Mesothelial cell of epicardium (in vitro differentiated cells): ENCODE measurements around the gene TPM3. TPM values are rescaled to one million over a fixed set of nuclear protein-coding genes. Genes with fewer than 3 reads are reported as not detected.
"Not testable (repeated sequence)": the region's sequence is repeated elsewhere in the genome, so short reads cannot be mapped to it uniquely, and the experiment has no call there.

Source experiments
- DNase-seq, 2 experiments: peaks; one replicate each; pipeline ENCODE4 v3.0.0; 2021; ENCODE audit warnings: low spot score in 2 of 2; ENCODE audit not compliant: unreplicated experiment in 2 of 2
- H3K27ac Mint-ChIP-seq: 2 replicates; pipeline ENCODE4 v1.8.0; 2021; ENCODE audit warnings: mixed read lengths
- H3K27me3 Mint-ChIP-seq: 2 replicates; pipeline ENCODE4 v1.8.0; 2021; ENCODE audit warnings: low read depth, mixed read lengths
- H3K36me3 Mint-ChIP-seq: 2 replicates; pipeline ENCODE4 v1.8.0; 2021; ENCODE audit warnings: mixed read lengths
- H3K4me1 Mint-ChIP-seq: 2 replicates; pipeline ENCODE4 v1.8.0; 2021; ENCODE audit warnings: mixed read lengths
- H3K4me3 Mint-ChIP-seq: 2 replicates; pipeline ENCODE4 v1.8.0; 2021; ENCODE audit warnings: mild to moderate bottlenecking, moderate library complexity, mixed read lengths
- H3K9me3 Mint-ChIP-seq: 2 replicates; pipeline ENCODE4 v1.8.0; 2021; ENCODE audit warnings: mixed read lengths
- total RNA-seq: library from RNA; stranded (reverse); gene quantifications from 3 replicates; pipeline ENCODE4 v1.2.1, GENCODE V29; 2021
- TF ChIP-seq, protein P1 (sequence below): fragments of 200-600 bp; sonication (generic); IDR thresholded peaks from one replicate; pipeline ENCODE4 v1.5.0; 2021; ENCODE audit warnings: antibody characterized with exemption; ENCODE audit not compliant: unreplicated experiment

Gene TPM3
- total RNA-seq, 1 donor from 2014 or later = 197 TPM

DNA sequence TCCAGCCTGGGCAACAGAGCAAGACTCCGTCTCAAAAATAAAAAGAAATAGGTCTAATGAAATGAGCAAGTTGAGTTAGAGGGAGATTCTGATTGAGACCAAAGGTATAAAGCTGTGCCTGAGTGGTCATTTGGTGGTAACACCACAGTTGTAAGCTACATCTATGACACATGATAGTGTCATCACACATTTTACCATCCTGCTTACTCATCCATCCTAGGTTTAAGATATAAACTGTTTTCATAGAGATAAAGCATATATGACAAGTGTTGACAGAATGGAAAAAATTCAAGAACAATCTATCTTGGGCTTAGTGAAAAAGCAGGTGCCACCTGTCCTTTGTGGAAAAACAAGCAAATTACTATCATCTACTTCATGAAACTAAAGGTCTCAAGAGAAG is 21.4 kb upstream of the TPM3 start:
- no peak for DNase-seq
- peaks cover 41% of the 10 kb centered on the region for H3K36me3 Mint-ChIP-seq
- peaks cover 5% of the 10 kb centered on the region for H3K4me1 Mint-ChIP-seq
- H3K9me3 Mint-ChIP-seq = no peaks in the 10 kb centered on the region
- TF ChIP-seq, protein P1, sequence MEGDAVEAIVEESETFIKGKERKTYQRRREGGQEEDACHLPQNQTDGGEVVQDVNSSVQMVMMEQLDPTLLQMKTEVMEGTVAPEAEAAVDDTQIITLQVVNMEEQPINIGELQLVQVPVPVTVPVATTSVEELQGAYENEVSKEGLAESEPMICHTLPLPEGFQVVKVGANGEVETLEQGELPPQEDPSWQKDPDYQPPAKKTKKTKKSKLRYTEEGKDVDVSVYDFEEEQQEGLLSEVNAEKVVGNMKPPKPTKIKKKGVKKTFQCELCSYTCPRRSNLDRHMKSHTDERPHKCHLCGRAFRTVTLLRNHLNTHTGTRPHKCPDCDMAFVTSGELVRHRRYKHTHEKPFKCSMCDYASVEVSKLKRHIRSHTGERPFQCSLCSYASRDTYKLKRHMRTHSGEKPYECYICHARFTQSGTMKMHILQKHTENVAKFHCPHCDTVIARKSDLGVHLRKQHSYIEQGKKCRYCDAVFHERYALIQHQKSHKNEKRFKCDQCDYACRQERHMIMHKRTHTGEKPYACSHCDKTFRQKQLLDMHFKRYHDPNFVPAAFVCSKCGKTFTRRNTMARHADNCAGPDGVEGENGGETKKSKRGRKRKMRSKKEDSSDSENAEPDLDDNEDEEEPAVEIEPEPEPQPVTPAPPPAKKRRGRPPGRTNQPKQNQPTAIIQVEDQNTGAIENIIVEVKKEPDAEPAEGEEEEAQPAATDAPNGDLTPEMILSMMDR = no peak
- H3K27me3 Mint-ChIP-seq = no peaks in the 10 kb centered on the region
- no peak overlapping the region for H3K27ac Mint-ChIP-seq
- no peak overlapping the region for H3K4me3 Mint-ChIP-seq

DNA sequence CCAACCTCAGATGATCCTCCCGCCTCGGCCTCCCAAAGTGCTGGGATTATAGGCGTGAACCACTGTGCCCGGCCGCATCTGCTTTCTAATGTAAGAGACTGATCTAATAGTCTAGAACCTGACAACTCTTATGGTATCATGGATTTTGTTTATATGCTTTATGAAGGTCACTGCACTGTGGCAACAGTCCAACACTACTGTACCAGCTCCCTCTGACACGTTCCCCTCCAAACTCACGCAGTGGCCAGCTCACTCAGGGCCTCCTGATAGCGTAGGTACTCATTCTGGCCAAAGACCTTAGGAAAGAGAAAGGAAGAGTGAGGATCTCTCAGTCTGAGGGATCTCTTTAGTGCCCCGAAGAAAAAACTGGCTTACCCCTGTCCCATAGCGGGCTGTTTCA is 20.2 kb upstream of the TPM3 start:
- peaks cover 38% of the 10 kb centered on the region for H3K36me3 Mint-ChIP-seq
- no peak overlapping the region for H3K27ac Mint-ChIP-seq
- TF ChIP-seq, protein P1 = no peak
- H3K27me3 Mint-ChIP-seq = no peaks in the 10 kb centered on the region
- H3K4me1 Mint-ChIP-seq = no peaks in the 10 kb centered on the region
- H3K9me3 Mint-ChIP-seq = no peaks in the 10 kb centered on the region
- no peak for DNase-seq
- no peak overlapping the region for H3K4me3 Mint-ChIP-seq

DNA sequence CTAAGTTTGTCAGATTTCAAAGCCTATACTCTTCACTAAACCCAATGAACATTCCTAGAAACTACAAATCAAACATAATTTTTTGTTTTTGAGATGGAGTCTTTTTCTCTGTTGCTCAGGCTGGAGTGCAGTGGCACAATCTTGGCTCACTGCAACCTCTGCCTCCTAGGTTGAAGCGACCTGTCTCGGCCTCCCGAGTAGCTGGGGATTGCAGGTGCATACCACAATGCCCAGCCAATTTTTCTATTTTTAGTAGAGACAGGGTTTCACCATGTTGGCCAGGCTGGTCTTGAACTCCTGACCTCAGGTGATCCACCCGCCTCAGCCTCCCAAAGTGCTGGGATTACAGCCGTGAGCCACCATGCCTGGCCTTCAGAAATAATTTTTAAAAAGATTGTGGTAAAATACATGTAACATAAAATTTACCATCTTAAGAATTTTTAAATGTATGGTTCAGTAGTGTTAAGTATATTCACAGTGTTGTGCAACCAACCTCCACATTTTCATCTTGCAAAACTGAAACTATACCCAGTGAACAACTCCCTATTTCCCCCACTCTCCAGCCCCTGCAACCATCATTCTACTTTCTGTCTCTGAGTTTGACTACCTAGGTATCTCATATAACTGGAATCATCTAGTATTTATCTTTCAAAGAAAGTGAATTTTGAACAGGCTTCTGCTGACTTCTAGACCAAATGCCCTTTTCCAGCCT is 16.9 kb upstream of the TPM3 start:
- Mint-ChIP-seq H3K9me3 (no peaks in the 10 kb centered on the region), H3K27ac (no peak overlapping the region), H3K4me3 (no peak overlapping the region), H3K36me3 (peaks cover 48% of the 10 kb centered on the region), H3K27me3 (no peaks in the 10 kb centered on the region), H3K4me1 (no peaks in the 10 kb centered on the region)
- TF ChIP-seq, protein P1 = no peak
- no peak for DNase-seq

DNA sequence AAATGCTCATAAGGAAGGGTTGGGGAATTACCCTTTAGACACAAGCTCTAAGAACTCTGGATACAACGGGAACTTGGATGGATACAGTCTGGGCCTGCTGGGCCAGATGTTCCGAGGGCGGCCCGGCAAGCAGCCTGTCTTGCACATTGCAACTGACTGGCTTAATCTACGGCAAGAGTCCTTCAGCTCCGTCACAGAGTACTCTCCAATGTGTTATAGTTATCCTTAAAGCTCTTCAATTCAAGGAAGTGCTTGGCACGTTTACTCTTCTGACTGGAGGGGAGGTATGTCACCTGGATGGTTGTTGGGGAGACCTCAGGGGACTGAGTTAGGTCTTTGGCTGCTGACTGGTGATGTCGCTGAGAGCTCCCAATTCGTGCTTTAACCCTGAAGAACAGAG is 15.4 kb upstream of the TPM3 start:
- Mint-ChIP-seq H3K27ac (peak overlapping the region; percentile 58), H3K27me3 (no peaks in the 10 kb centered on the region)
- TF ChIP-seq, protein P1 = no peak

DNA sequence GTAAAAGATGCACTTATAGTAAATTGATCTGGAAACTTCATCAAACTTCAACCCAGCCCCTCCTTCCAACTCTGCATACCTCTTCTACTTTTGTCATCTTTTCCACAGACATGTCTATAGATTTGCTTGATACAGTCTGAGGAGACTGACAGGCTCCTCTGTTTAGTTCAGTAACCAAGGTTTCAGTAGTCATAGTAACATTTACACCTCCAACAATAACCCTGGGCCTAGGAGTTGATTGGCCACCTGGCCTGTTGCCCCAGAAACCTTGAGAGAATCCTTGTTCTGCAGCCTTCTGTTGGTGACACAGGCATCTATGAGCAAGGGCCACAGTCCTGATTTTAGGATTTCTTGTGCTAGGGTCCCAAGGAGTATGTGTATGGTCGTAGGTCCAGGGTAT is 14.3 kb upstream of the TPM3 start, which contains the start of gene CFAP141:
Gene CFAP141, minus strand, starts transcription at position 138 of the 400 bp plus-strand sequence. Its CDS starts 26 bp downstream, at position 112.
- no peaks in the 10 kb centered on the region for H3K27me3 Mint-ChIP-seq
- no peak within 1 kb of the TSS for H3K4me3 Mint-ChIP-seq
- TF ChIP-seq, protein P1 = no peak
- H3K36me3 Mint-ChIP-seq = peaks cover 34% of the 10 kb centered on the region
- no peaks in the 10 kb centered on the region for H3K4me1 Mint-ChIP-seq
- peak within 1 kb of the TSS; percentile 49 for H3K27ac Mint-ChIP-seq
- DNase-seq = no peak
- H3K9me3 Mint-ChIP-seq = no peaks in the 10 kb centered on the region

More for the DNA sequence above, 15.4 kb upstream of the TPM3 start:
- Mint-ChIP-seq H3K9me3 (no peaks in the 10 kb centered on the region), H3K4me1 (no peaks in the 10 kb centered on the region), H3K36me3 (peaks cover 38% of the 10 kb centered on the region), H3K4me3 (no peak overlapping the region)
- no peak for DNase-seq

DNA sequence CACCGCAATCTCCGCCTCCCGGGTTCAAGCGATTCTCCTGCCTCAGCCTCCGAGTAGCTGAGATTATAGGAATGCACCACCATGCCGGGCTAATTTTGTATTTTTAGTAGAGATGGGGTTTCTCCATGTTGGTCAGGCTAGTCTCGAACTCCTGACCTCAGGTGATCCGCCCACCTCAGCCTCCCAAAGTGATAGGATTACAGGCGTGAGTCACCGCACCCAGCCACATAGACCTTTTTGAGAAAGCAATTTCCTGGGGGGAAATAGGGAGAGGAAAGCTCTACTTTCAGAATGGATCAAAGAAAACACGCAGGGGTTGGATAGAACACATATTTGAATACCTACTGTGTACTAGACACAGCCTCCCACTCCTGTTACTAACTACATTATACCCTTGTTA is 13.9 kb upstream of the TPM3 start:
- not testable (repeated sequence) for H3K4me1 Mint-ChIP-seq, H3K9me3 Mint-ChIP-seq, H3K27ac Mint-ChIP-seq, H3K27me3 Mint-ChIP-seq, H3K4me3 Mint-ChIP-seq, DNase-seq
- peaks cover 34% of the 10 kb centered on the region for H3K36me3 Mint-ChIP-seq
